CD4-positive, alpha-beta T cell (primary cell): ENCODE measurements around the gene FMN1. TPM values are rescaled to one million over a fixed set of nuclear protein-coding genes. Genes with fewer than 3 reads are reported as not detected.

Source experiments
- ATAC-seq: fragments of 200-7000 bp; cut with Tn5 transposase; one replicate; pipeline ENCODE4 v1.10.0; 2022; ENCODE audit warnings: mild to moderate bottlenecking; ENCODE audit not compliant: poor library complexity
- CTCF ChIA-PET: fragments of 350-600 bp; sonication (Branson Sonifier 250); formaldehyde crosslinking; loops from one replicate; lab custom pipeline; 2021; ENCODE audit warnings: antibody characterized with exemption, inconsistent platforms; lab: Charles Lee
- POLR2A ChIA-PET: fragments of 350-600 bp; sonication (Branson Sonifier 250); formaldehyde crosslinking; loops from one replicate; lab custom pipeline; 2021; ENCODE audit warnings: antibody characterized with exemption, inconsistent platforms; lab: Charles Lee
- DNase-seq, 14 experiments: peaks; one replicate each; pipeline ENCODE4 v3.0.0-alpha.2; 2013 to 2020; ENCODE audit warnings: mixed read lengths in 2 of 14
- H3K27ac ChIP-seq, 2 donors: one replicate each; pipeline versions ENCODE4 v1.5.1 to v1.7.0; 2013; ENCODE audit warnings: low read length in 2 of 2, low read depth in 1 of 2, mild to moderate bottlenecking in 1 of 2
- H3K27me3 ChIP-seq, 2 experiments: 1 replicate in 1 of 2; 2 replicates in 1 of 2; pipeline versions ENCODE4 v1.6.1 to v1.7.0; 2013; ENCODE audit warnings: low read length in 2 of 2, control low read depth in 1 of 2, mild to moderate bottlenecking in 1 of 2, moderate library complexity in 1 of 2; ENCODE audit not compliant: insufficient read depth in 2 of 2, control insufficient read depth in 1 of 2
- H3K36me3 ChIP-seq: one replicate; pipeline ENCODE4 v1.6.1; 2013; ENCODE audit warnings: low read length, control low read depth; ENCODE audit not compliant: insufficient read depth
- H3K4me1 ChIP-seq: one replicate; pipeline ENCODE4 v1.6.1; 2013; ENCODE audit warnings: low read length, control low read depth; ENCODE audit not compliant: insufficient read depth
- H3K4me3 ChIP-seq: one replicate; pipeline ENCODE4 v1.5.1; 2013; ENCODE audit warnings: mild to moderate bottlenecking, low read length, moderate library complexity
- H3K9me3 ChIP-seq, 2 experiments: 1 replicate in 1 of 2; 2 replicates in 1 of 2; pipeline versions ENCODE4 v1.6.1 to v1.7.0; 2013; ENCODE audit warnings: low read length in 2 of 2, mild to moderate bottlenecking in 2 of 2, control low read depth in 1 of 2, moderate library complexity in 1 of 2; ENCODE audit not compliant: control insufficient read depth in 1 of 2, insufficient read depth in 1 of 2
- H3K27ac Mint-ChIP-seq: one replicate; pipeline ENCODE4 v1.8.0; 2020; ENCODE audit warnings: mixed read lengths
- H3K27me3 Mint-ChIP-seq: one replicate; pipeline ENCODE4 v1.8.0; 2021; ENCODE audit warnings: mixed read lengths
- H3K36me3 Mint-ChIP-seq: one replicate; pipeline ENCODE4 v1.8.0; 2021; ENCODE audit warnings: low read depth, mixed read lengths
- H3K4me1 Mint-ChIP-seq: one replicate; pipeline ENCODE4 v1.8.0; 2021; ENCODE audit warnings: low read depth, mixed read lengths
- H3K4me3 Mint-ChIP-seq: one replicate; pipeline ENCODE4 v1.8.0; 2020; ENCODE audit warnings: mild to moderate bottlenecking, mixed read lengths
- H3K9me3 Mint-ChIP-seq: one replicate; pipeline ENCODE4 v1.8.0; 2020; ENCODE audit warnings: mixed read lengths
- CTCF ChIP-seq: fragments of 200-600 bp; IDR thresholded peaks from one replicate; pipeline ENCODE4 v1.8.0; 2022; ENCODE audit warnings: antibody characterized with exemption, mild to moderate bottlenecking
- intact Hi-C, 2 experiments: fragments of 100-400 bp; cut with DNase I in 1 of 2; cut with micrococcal nuclease in 1 of 2; formaldehyde crosslinking; loops; one replicate each; pipeline versions ENCODE4 v1.15.1 to v1.9.0; 2023 to 2025; cut with DNase I, micrococcal nuclease
- total RNA-seq, 174 experiments: library from RNA in 2 of 174; stranded (reverse) in 2 of 174; gene quantifications; one replicate each; pipeline ENCODE4 v1.2.3 and lab custom pipeline; 2021 to 2026

The FMN1 gene
- total RNA-seq, 2 experiments from 2014 or later: 0.39 to 0.55 TPM

GRCh38 chr15:32967521-32967920, 227.0 kb downstream of the FMN1 start:
- Histone ChIP-seq H3K4me1 (no peaks in the 10 kb centered on the region), H3K9me3 (no peaks in the 10 kb centered on the region), H3K27me3 (no peaks in the 10 kb centered on the region), H3K36me3 (no peaks in the 10 kb centered on the region), H3K4me3 (no peak overlapping the region), H3K27ac (no peak overlapping the region)
- TF ChIP-seq CTCF: no peak
- Mint-ChIP-seq H3K4me3 (no peak overlapping the region), H3K4me1 (no peaks in the 10 kb centered on the region), H3K36me3 (no peaks in the 10 kb centered on the region), H3K9me3 (no peaks in the 10 kb centered on the region), H3K27ac (no peak overlapping the region), H3K27me3 (no peaks in the 10 kb centered on the region)
- ATAC-seq: no peak
- no peak for DNase-seq
- POLR2A ChIA-PET: no interaction called here
- CTCF ChIA-PET: no interaction called here
- intact Hi-C loops: no loop called here

- Histone ChIP-seq H3K36me3 (no peaks in the 10 kb centered on the region), H3K4me1 (no peaks in the 10 kb centered on the region), H3K27ac (no peak overlapping the region), H3K4me3 (no peak overlapping the region), H3K27me3 (no peaks in the 10 kb centered on the region), H3K9me3 (no peaks in the 10 kb centered on the region)
- DNase-seq (no peak), ATAC-seq (no peak)
- Mint-ChIP-seq H3K9me3 (no peaks in the 10 kb centered on the region), H3K4me3 (no peak overlapping the region), H3K27me3 (no peaks in the 10 kb centered on the region), H3K36me3 (no peaks in the 10 kb centered on the region), H3K4me1 (no peaks in the 10 kb centered on the region), H3K27ac (no peak overlapping the region)
- intact Hi-C loops: no loop called here
- ChIA-PET POLR2A (no interaction called here), CTCF (no interaction called here)
- TF ChIP-seq CTCF: no peak
Measured at GRCh38 chr15:32966512-32966911, 228.0 kb downstream of the FMN1 start.

- TF ChIP-seq CTCF: no peak
- Histone ChIP-seq H3K9me3 (no peaks in the 10 kb centered on the region), H3K4me1 (no peaks in the 10 kb centered on the region), H3K4me3 (no peak overlapping the region), H3K27me3 (no peaks in the 10 kb centered on the region), H3K36me3 (no peaks in the 10 kb centered on the region), H3K27ac (no peak overlapping the region)
- no peaks in the 10 kb centered on the region for H3K9me3 Mint-ChIP-seq
- H3K36me3 Mint-ChIP-seq: no peaks in the 10 kb centered on the region
- DNase-seq (no peak), ATAC-seq (no peak)
- POLR2A ChIA-PET: no interaction called here
- intact Hi-C loops: no loop called here
- H3K4me1 Mint-ChIP-seq: no peaks in the 10 kb centered on the region
- H3K27me3 Mint-ChIP-seq: no peaks in the 10 kb centered on the region
- no peak overlapping the region for H3K27ac Mint-ChIP-seq
- no peak overlapping the region for H3K4me3 Mint-ChIP-seq
- CTCF ChIA-PET: no interaction called here
Measured at GRCh38 chr15:32965897-32966296, 228.6 kb downstream of the FMN1 start.
